Measurements from ENCODE around the gene BHLHE40.
A peak's percentile ranks its signal among the peaks of the same experiment; 100 is the strongest.

BHLHE40 gene

DNA sequence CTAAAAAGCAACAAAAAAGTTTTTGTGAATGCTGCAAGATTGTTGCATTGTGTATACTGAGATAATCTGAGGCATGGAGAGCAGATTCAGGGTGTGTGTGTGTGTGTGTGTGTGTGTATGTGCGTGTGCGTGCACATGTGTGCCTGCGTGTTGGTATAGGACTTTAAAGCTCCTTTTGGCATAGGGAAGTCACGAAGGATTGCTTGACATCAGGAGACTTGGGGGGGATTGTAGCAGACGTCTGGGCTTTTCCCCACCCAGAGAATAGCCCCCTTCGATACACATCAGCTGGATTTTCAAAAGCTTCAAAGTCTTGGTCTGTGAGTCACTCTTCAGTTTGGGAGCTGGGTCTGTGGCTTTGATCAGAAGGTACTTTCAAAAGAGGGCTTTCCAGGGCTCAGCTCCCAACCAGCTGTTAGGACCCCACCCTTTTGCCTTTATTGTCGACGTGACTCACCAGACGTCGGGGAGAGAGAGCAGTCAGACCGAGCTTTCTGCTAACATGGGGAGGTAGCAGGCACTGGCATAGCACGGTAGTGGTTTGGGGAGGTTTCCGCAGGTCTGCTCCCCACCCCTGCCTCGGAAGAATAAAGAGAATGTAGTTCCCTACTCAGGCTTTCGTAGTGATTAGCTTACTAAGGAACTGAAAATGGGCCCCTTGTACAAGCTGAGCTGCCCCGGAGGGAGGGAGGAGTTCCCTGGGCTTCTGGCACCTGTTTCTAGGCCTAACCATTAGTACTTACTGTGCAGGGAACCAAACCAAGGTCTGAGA is 4.7 kb downstream of the BHLHE40 start:
- TF ChIP-seq, protein P1, sequence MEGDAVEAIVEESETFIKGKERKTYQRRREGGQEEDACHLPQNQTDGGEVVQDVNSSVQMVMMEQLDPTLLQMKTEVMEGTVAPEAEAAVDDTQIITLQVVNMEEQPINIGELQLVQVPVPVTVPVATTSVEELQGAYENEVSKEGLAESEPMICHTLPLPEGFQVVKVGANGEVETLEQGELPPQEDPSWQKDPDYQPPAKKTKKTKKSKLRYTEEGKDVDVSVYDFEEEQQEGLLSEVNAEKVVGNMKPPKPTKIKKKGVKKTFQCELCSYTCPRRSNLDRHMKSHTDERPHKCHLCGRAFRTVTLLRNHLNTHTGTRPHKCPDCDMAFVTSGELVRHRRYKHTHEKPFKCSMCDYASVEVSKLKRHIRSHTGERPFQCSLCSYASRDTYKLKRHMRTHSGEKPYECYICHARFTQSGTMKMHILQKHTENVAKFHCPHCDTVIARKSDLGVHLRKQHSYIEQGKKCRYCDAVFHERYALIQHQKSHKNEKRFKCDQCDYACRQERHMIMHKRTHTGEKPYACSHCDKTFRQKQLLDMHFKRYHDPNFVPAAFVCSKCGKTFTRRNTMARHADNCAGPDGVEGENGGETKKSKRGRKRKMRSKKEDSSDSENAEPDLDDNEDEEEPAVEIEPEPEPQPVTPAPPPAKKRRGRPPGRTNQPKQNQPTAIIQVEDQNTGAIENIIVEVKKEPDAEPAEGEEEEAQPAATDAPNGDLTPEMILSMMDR (IDR thresholded peaks at IDR 0.05; ENCODE audit: control insufficient read depth, insufficient read depth, low read depth, low read length, missing control alignments): no peak
- peak; percentile 87 for DNase-seq (ENCODE audit: low read depth)
- peak overlapping the region; percentile 46 for H3K4me3 ChIP-seq (ENCODE audit: control insufficient read depth, low read depth, low read length)

DNA sequence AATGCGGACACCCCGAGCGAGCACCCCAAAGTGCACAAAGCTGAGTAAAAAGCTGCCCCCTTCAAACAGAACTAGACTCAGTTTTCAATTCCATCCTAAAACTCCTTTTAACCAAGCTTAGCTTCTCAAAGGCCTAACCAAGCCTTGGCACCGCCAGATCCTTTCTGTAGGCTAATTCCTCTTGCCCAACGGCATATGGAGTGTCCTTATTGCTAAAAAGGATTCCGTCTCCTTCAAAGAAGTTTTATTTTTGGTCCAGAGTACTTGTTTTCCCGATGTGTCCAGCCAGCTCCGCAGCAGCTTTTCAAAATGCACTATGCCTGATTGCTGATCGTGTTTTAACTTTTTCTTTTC is 5.3 kb downstream of the BHLHE40 start:
- TF ChIP-seq, protein P1 (IDR thresholded peaks at IDR 0.05; ENCODE audit: control insufficient read depth, insufficient read depth, low read depth, low read length, missing control alignments): no peak
- peak overlapping the region; percentile 46 for H3K4me3 ChIP-seq (ENCODE audit: control insufficient read depth, low read depth, low read length)
- DNase-seq (ENCODE audit: low read depth): no peak

GRCh38 chr3:4985330-4986174 is 6.3 kb downstream of the BHLHE40 start:
- no peak overlapping the region for H3K4me3 ChIP-seq (ENCODE audit: control insufficient read depth, low read depth, low read length)
- DNase-seq (ENCODE audit: low read depth): no peak
- TF ChIP-seq, protein P1 (IDR thresholded peaks at IDR 0.05; ENCODE audit: control insufficient read depth, insufficient read depth, low read depth, low read length, missing control alignments): no peak

DNA sequence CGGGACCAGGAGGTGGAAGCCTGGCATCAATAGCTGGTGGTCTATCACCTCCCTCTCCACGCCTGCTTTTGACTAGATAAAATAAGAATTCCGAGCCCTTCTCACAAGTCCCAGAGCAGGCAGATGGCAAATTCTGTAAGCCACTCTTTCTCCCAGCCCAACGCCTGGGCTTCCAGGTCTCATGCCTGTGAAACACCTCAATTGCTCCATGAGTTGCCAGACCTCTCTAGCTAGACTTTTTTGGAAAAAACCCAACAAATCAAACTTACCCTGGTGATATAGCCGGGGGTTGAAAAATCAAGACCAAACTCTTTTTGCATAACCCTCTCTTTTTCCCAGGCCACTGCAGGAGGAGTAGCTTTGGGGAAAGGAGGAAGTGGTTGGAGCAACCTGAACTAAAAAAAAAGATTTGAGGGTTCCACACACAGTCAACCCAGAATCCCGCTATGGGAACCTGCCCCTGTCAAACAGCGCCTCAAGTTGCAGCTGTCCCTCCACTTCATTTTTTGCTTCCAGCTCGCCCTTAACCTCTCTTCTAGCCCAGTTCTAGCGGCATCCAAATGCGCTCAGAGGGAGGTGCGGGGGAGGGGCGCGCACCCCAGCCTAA is 7.0 kb downstream of the BHLHE40 start:
- H3K4me3 ChIP-seq (ENCODE audit: control insufficient read depth, low read depth, low read length): peak overlapping the region; percentile 33
- TF ChIP-seq, protein P1 (IDR thresholded peaks at IDR 0.05; ENCODE audit: control insufficient read depth, insufficient read depth, low read depth, low read length, missing control alignments): no peak
- DNase-seq (ENCODE audit: low read depth): no peak

- TF ChIP-seq, protein P1 (IDR thresholded peaks at IDR 0.05; ENCODE audit: control insufficient read depth, insufficient read depth, low read depth, low read length, missing control alignments): no peak
- peak; percentile 96 for DNase-seq (ENCODE audit: low read depth)
- peak overlapping the region; percentile 33 for H3K4me3 ChIP-seq (ENCODE audit: control insufficient read depth, low read depth, low read length)
These were observed 7.7 kb downstream of the BHLHE40 start for GRCh38 chr3:4986782-4987537.
